Thyroid gland (tissue), 4 donors: ENCODE data around the gene ANK3. TPM values are rescaled to one million over a fixed set of nuclear protein-coding genes. Genes with fewer than 3 reads are reported as not detected.

Source experiments
- DNase-seq, 2 donors: peaks; one replicate each; pipeline ENCODE4 v3.0.0-alpha.2; 2019
- H3K27ac ChIP-seq, 3 donors: fragments of 200-600 bp; sonication (generic); 1 replicate in 2 of 3; 2 replicates in 1 of 3; pipeline ENCODE4 v1.5.1; 2016 to 2019; ENCODE audit warnings: mild to moderate bottlenecking in 1 of 3, moderate library complexity in 1 of 3
- H3K27me3 ChIP-seq: fragments of 200-600 bp; sonication (generic); one replicate; pipeline ENCODE4 v1.5.1; 2019
- H3K36me3 ChIP-seq, 2 donors: fragments of 200-600 bp; sonication (generic); one replicate each; pipeline ENCODE4 v1.5.1; 2016 to 2019
- H3K4me1 ChIP-seq, 2 donors: fragments of 200-600 bp; sonication (generic); one replicate each; pipeline ENCODE4 v1.5.1; 2017 to 2019
- H3K4me3 ChIP-seq, 3 donors: fragments of 200-600 bp; sonication (generic); replicated peaks in 1 of 3; 1 replicate in 2 of 3; 2 replicates in 1 of 3; pipeline ENCODE4 v1.5.1; 2016; ENCODE audit warnings: mild to moderate bottlenecking in 1 of 3
- H3K9me3 ChIP-seq: fragments of 200-600 bp; sonication (generic); one replicate; pipeline ENCODE4 v1.5.1; 2017
- POLR2A ChIP-seq, 2 donors: fragments of 450-650 bp; IDR thresholded peaks; one replicate each; pipeline ENCODE4 v1.6.1; 2017; ENCODE audit warnings: antibody characterized with exemption in 2 of 2, mild to moderate bottlenecking in 2 of 2, moderate library complexity in 1 of 2
- WGBS, 2 donors: methylation state at CpG; one replicate each; pipeline ENCODE4 v1.1.5; 2017; 5-methylcytosine and 5-hydroxymethylcytosine counted together
- intact Hi-C: fragments of 100-400 bp; cut with DNase I; formaldehyde crosslinking; loops from one replicate; pipeline ENCODE4 v1.15.1; 2023
- total RNA-seq, 4 donors: library from RNA; depleted of rRNA; stranded (reverse); fragments of >200 nt; gene quantifications; one replicate each; pipeline ENCODE4 v1.2.3, GENCODE V29; 2016
- TF ChIP-seq, protein P1 (sequence below), 6 experiments: fragments of 200-600 bp in 3 of 6; fragments of 450-650 bp in 3 of 6; sonication (generic) in 3 of 6; IDR thresholded peaks; one replicate each; pipeline ENCODE4 v1.5.1; 2016 to 2019; ENCODE audit warnings: antibody characterized with exemption in 6 of 6, mild to moderate bottlenecking in 2 of 6, inconsistent platforms in 1 of 6, moderate library complexity in 1 of 6

Gene ANK3
- total RNA-seq, 4 donors from 2014 or later: 56.6 to 118 (median 115) TPM

GRCh38 chr10:60290558-60290957 lies 99.1 kb downstream of the ANK3 start:
- no peak for DNase-seq
- Histone ChIP-seq H3K36me3 (no peaks in the 10 kb centered on the region), H3K4me1 (peaks cover 0 to 16% of the 10 kb centered on the region in 2 donors), H3K9me3 (no peaks in the 10 kb centered on the region), H3K27ac (no peak overlapping the region), H3K4me3 (no peak overlapping the region), H3K27me3 (no peaks in the 10 kb centered on the region)
- intact Hi-C loops: no loop called here
- TF ChIP-seq POLR2A (IDR thresholded peaks at IDR 0.05): no peak
- TF ChIP-seq, protein P1, sequence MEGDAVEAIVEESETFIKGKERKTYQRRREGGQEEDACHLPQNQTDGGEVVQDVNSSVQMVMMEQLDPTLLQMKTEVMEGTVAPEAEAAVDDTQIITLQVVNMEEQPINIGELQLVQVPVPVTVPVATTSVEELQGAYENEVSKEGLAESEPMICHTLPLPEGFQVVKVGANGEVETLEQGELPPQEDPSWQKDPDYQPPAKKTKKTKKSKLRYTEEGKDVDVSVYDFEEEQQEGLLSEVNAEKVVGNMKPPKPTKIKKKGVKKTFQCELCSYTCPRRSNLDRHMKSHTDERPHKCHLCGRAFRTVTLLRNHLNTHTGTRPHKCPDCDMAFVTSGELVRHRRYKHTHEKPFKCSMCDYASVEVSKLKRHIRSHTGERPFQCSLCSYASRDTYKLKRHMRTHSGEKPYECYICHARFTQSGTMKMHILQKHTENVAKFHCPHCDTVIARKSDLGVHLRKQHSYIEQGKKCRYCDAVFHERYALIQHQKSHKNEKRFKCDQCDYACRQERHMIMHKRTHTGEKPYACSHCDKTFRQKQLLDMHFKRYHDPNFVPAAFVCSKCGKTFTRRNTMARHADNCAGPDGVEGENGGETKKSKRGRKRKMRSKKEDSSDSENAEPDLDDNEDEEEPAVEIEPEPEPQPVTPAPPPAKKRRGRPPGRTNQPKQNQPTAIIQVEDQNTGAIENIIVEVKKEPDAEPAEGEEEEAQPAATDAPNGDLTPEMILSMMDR (IDR thresholded peaks at IDR 0.05): no peak

GRCh38 chr10:60289800-60290199 lies 99.9 kb downstream of the ANK3 start:
- TF ChIP-seq, protein P1 (IDR thresholded peaks at IDR 0.05): no peak
- TF ChIP-seq POLR2A (IDR thresholded peaks at IDR 0.05): no peak
- Histone ChIP-seq H3K4me3 (no peak overlapping the region), H3K9me3 (no peaks in the 10 kb centered on the region), H3K36me3 (no peaks in the 10 kb centered on the region), H3K4me1 (peaks cover 0 to 16% of the 10 kb centered on the region in 2 donors), H3K27ac (no peak overlapping the region), H3K27me3 (no peaks in the 10 kb centered on the region)
- intact Hi-C loops: no loop called here
- WGBS, 2 donors: 80 to 83% methylated on average over 9 of the region's 9 CpGs
- no peak for DNase-seq

GRCh38 chr10:60288256-60288655 lies 101.4 kb downstream of the ANK3 start:
- TF ChIP-seq, protein P1 (IDR thresholded peaks at IDR 0.05): no peak
- no peak for TF ChIP-seq POLR2A (IDR thresholded peaks at IDR 0.05)
- 83% methylated on average over 3 of the region's 3 CpGs for WGBS, 2 donors
- Histone ChIP-seq H3K27ac (no peak overlapping the region), H3K27me3 (no peaks in the 10 kb centered on the region), H3K4me1 (peaks cover 0 to 16% of the 10 kb centered on the region in 2 donors), H3K9me3 (no peaks in the 10 kb centered on the region), H3K36me3 (no peaks in the 10 kb centered on the region), H3K4me3 (no peak overlapping the region)
- no peak for DNase-seq
- intact Hi-C loops: no loop called here

GRCh38 chr10:60286559-60286958 lies 103.1 kb downstream of the ANK3 start:
- peaks cover 0 to 12% of the 10 kb centered on the region in 2 donors for H3K4me1 ChIP-seq
- no peaks in the 10 kb centered on the region for H3K36me3 ChIP-seq
- no peak for DNase-seq
- intact Hi-C loops: no loop called here
- no peaks in the 10 kb centered on the region for H3K27me3 ChIP-seq
- no peak overlapping the region for H3K27ac ChIP-seq
- H3K9me3 ChIP-seq: no peaks in the 10 kb centered on the region
- 59 to 62% methylated on average over 1 of the region's 1 CpG for WGBS, 2 donors
- TF ChIP-seq POLR2A (IDR thresholded peaks at IDR 0.05): no peak
- TF ChIP-seq, protein P1 (IDR thresholded peaks at IDR 0.05): no peak
- H3K4me3 ChIP-seq: no peak overlapping the region

- Histone ChIP-seq H3K9me3 (no peaks in the 10 kb centered on the region), H3K36me3 (no peaks in the 10 kb centered on the region), H3K4me3 (no peak overlapping the region), H3K27ac (no peak overlapping the region), H3K4me1 (peaks cover 8 to 17% of the 10 kb centered on the region in 2 donors), H3K27me3 (no peaks in the 10 kb centered on the region)
- intact Hi-C loops: no loop called here
- no peak for DNase-seq
- TF ChIP-seq, protein P1 (IDR thresholded peaks at IDR 0.05): no peak
- TF ChIP-seq POLR2A (IDR thresholded peaks at IDR 0.05): no peak
- 89 to 92% methylated on average over 2 of the region's 2 CpGs for WGBS, 2 donors
These were observed 106.3 kb downstream of the ANK3 start for GRCh38 chr10:60283397-60283796.
